RCC 7860 (cell line): Measurements from ENCODE around the gene EXOC4.

Experiments
- DNase-seq: peaks from one replicate; pipeline ENCODE4 v3.0.0-alpha.2; 2015; ENCODE audit warnings: low spot score
- FAIRE-seq: peaks from 2 replicates; lab custom pipeline; 2012; peaks lifted over from hg19 to GRCh38; lab: Jason Lieb, UNC

EXOC4 gene

DNA sequence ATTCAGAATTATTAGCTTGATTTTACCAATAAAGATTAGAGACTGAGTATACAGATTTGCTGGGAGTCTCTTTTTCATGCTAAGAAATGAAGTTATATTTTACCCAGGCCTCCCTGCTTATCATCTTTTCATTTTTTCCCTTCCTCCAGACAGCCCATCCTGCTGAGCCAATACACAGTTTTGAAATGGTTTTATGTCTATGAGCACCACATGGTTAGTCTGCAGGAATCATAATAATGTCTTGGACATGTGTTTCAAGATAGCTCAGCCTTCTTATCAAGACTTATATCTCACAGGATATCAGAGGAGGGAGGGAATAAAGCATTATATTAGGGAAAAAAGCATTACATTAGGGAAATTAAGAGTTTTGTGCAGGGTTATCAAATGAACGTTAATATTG is 157.1 kb downstream of the EXOC4 start:
- DNase-seq (no peak), FAIRE-seq (no peak)

DNA sequence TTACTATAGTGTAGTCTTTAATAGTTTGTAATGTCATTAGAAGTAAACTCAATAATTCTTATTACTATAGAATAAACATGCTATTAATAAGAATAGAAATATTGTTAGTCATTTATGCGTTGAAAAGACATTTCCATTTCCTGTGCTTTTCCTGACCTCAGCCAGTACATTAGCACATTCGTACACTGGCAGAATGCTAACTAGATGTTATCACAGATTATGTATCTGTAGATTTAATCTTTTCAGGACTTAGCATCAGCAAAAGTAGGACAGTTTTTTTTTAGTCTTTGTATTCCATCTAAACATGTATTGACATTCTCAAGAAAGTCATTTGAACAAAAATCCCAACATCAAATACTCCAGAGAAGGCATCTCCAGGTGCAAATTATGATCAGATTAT is 158.5 kb downstream of the EXOC4 start:
- DNase-seq = no peak
- no peak for FAIRE-seq

DNA sequence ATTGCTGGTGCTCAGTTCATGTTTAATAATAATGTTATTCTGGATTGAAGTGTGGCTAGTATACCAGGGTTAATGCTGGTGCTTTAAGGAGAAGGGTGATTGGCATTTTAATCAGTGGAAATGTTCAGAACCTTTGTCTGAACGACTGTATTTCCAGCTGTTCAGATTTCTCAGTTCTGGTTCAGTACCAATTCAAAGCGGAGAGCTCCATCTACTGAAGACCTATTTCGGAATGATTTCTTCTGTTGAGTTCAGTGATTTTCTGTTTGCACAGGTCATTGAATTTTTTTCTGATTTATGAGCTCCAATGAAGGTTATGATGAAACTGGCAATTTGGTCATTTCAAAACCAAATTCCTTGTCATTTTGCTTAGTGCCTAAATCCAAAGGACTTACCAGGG is 160.1 kb downstream of the EXOC4 start:
- no peak for DNase-seq
- no peak for FAIRE-seq

DNA sequence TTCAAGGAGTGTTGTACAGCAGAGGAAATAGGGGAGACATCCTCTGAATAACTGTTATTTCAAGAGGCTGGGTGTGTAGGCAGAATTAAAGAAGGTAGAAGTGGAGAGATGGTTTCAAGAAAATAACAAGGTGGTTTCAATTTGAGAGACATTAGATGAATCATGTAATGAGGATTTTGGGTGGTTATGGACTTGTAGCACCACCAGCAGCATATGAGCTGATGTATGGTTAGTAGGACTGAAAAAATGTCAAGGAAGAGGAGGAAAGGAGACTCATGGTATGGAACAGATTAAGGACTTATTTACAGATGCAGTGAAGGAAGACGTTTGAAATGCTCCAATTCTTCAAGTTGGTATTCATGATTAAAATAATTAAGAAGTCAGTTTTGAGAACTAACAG is 166.2 kb downstream of the EXOC4 start:
- DNase-seq = no peak
- FAIRE-seq = no peak

DNA sequence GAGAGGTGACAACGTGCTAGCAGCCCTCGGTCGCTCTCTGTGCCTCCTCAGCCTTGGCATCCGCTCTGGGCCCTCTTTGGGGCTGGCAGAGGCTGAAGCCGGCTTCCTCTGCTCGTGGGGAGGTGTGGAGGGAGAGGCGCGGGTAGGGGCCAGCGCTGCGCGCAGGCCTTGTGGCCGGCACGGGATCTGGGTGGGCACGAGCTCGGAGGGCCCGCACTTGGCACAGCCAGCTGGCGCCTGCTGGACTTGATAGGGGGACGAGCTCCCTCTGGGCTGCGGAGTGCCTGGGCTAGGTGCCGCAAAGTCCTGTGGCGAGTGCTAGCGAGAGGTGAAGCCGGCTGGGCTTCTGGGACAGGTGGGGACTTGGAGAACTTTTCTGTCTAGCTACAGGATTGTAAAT is 170.7 kb downstream of the EXOC4 start:
- DNase-seq = no peak

DNA sequence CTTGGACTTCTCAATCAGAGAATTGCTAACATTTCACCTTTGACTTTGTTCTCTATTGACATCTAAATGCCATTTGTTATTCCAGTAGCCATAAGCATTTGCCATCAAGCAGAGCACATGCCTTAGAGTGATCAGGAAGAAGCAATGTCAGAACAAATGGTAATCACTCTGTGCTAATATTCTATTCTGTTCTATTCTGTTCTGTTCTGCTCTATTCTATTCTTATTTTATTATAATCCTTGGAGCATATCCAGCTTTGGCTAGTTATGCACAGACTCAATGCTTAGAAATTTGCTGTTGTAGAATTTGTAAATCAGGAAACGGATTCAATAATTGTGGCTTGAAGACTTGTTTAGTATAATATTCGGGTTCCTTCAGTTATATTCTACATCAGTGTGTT is 175.4 kb downstream of the EXOC4 start:
- no peak for FAIRE-seq

More for the DNA sequence above, 170.7 kb downstream of the EXOC4 start:
- FAIRE-seq = no peak

DNA sequence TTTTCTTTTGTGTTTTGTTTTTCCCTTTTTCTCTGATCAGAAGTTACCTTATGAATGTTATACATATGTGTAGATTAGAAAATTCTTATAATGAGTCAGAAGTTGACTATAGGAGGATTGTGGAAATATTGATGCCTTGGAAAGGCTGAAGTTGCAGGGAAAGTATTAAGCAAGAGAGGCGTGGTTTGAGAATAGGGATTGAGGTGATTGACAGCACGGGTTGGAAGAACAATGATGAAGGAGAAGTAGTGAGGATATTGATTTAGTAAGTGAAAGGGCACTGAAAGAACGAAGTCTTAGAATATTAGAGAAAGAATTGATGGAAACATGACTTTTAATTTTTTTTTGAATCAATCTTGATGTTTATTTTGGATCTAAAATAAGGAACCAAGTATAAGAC is 176.0 kb downstream of the EXOC4 start:
- no peak for FAIRE-seq
- no peak for DNase-seq

More for the DNA sequence above, 175.4 kb downstream of the EXOC4 start:
- DNase-seq = no peak

DNA sequence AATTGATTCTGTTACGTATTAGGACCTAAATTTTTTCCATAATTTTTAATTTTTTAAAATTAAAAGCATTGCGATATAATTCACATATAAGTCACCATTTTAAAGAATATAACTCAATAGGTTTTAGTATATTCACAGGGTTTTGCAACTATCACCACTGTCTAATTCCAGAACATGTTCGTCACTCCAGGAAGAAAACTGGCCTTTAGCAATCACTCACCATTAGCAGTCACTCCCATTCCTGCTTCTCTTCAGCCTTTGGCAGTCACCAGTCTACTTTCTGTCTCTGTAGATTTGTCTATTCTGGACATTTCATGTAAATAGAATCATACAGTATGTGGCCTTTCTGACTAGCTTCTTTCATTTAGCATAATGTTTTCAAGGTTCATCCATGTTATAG is 176.5 kb downstream of the EXOC4 start:
- FAIRE-seq = no peak
- DNase-seq = no peak

DNA sequence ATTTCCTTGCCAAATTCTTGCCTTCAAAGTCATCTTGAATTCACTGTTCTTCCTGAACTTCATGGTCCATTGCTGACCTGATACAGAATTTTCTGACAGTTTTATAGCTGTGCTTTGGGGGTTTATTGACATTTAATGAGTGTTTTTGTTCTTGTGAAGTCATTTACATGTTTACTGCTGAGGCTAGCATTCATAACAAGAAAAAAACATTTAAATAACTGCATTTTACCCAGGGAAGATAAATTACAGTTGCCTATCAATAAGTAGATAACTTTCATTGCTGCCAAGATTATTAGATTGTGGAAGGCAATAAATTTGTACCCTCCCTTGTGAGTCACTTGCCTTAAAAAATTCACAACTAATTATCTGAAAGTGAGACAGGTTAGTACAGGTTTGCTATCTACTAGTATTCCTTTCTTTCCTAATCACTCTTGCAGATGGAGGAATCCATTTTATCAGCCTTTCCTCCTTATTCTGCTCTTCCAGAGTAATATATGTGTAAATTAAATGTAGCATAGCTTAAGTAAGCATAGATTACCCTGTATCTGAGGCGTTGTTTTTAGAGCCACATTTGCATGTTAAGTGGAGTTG is 178.4 kb downstream of the EXOC4 start:
- DNase-seq = no peak
- no peak for FAIRE-seq

DNA sequence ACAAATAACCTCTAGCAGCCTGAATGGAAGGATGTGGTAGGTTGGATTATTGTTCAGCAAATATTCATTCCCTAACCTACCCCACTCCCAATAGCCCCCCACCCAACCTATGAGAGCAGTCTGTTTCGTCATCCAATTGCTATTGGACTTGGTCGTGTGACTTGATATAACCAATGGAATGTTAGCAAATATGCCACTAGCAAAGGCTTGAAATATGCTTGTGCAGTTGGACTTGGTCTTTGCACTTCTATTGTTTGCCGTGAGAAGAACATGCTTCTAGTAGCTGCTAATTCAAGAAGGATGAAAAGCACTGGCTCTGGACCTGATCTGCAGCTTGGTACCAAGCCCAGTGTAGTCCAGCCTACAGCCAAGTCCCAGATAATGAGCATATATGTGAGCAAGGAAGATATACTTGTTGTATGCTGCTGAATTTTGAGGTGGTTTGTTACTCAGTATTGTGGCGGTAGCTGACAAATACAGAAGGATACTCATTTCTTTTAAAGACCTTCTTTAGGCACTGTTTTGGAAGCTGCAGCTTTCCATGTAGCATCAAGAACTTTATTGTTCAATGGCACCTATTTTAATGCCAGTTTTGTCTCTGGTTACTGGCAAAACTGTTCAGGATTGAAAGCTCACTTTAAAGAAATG is 180.4 kb downstream of the EXOC4 start:
- DNase-seq = no peak
- no peak for FAIRE-seq

DNA sequence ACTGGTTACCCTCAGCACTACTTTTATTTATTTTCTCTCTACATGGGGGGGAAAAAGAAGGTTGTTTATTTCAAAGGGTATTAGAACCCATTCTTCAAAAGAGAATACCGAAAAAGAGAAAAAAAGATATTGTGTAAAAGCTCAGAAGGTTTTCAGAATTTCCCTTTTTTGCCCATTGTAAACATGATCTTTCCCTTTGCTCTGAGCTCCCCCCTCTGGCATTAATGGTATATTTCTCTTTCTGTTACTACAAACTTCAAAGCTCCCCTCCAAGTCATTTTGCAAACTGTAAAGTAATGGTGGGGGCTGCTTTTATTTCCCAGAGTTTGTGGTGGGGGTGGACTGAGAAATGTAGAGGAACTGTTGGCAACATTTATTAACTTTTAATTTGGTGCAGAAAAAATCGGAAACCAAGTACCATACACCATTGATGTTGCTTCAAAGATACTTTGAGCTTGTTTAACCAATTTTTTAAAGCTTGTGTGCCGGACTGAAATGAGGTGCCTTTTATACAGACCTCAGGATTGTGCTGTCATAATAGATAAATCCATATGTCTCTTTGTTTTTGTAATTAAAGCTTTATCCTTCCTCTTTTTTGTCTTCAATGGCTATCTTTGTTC is 181.5 kb downstream of the EXOC4 start:
- DNase-seq = no peak
- FAIRE-seq = no peak

DNA sequence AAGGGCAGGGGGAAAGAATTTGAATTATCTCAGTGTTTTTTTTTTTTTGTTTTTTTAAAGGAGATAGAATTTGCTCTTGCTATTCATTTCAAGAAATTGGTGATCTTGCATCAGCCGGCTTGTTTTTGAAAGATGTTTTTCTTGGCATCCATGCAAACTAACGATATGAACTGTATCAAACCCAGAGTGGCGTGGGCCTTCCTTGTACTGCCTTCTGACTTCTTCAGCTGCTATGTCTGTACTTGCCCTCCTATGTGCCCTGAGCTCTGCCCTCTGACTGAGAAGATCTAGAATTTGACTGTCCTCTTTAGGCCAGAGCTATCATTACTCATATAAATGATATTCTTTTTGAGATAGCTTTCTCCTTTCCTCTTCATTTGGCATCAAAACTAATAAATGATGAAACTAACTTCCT is 183.1 kb downstream of the EXOC4 start:
- no peak for FAIRE-seq

DNA sequence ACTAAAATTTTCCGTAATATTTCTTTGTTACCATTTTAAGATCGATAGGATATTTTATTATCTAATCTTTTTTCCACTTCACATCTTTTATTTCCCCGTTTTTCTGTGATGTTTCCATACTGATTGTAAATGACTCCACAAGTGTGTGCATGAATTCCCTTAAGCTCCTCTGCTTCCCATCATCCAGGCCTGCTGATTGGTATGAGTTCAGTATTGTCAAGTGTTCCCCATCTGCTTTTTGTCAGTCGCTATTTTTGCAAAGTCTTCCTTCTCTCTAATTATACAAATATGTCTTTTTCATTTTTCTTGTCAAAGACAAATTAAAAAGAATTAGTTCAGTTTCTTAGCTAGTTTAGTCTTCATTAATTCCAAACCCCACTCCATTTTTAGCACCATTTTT is 184.7 kb downstream of the EXOC4 start:
- no peak for FAIRE-seq
- no peak for DNase-seq

More for the DNA sequence above, 183.1 kb downstream of the EXOC4 start:
- DNase-seq = no peak

DNA sequence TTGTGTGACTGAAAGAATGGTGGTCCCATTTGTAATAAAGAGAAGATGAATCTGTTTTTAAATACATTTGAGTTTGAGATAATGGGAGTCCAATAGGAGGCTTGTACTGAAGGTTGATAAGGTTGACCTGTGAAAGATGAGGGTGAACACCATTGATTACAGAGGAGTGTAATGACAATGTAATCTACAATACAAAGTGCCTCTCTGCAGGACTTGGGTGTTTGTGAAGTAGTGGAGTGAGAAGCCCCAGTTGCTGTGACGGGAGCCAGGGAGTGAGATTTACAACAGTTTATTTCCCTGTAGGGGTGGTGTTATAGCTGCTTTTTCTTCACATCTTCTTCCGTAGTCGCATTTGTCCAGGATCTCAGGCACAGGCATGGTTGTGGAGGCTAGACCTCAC is 189.9 kb downstream of the EXOC4 start:
- DNase-seq (no peak), FAIRE-seq (no peak)

DNA sequence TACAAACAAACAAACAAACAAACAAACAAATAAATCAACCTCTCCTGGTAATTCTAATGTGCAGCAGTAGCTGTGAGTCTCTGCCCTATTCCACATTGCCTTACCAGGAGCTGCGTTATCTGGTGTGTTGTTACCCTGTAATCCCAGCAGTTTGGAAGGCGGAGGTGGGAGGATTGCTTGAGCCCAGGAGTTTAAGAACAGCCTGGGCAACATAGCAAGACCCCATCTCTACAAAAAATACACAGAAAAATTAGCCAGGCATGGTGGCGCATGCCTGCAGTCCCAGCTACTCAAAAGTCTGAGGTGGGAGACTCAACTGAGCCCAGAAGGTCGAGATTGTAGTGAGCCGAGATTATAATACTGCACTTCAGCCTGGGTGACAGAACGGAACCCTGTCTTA is 192.7 kb downstream of the EXOC4 start:
- no peak for DNase-seq
- FAIRE-seq = no peak

DNA sequence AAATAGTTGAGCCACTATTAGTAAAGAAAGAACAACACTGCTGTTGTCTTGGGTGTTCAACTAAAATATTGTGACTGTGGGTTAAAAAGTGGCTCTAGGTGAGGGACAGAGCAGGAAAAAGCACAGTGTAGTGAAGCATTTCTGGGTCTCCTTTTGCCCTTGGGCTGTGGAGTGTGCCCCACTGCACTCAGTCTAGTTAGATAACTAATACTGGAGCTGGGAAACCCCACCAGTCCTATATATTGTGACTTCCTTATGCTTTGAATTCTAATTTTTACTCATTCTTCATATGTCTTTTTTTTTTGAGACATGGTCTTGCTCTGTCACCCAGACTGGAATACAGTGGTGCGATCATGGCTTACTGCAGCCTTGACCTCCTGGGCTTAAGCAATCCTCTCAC is 195.1 kb downstream of the EXOC4 start:
- FAIRE-seq (no peak), DNase-seq (no peak)

DNA sequence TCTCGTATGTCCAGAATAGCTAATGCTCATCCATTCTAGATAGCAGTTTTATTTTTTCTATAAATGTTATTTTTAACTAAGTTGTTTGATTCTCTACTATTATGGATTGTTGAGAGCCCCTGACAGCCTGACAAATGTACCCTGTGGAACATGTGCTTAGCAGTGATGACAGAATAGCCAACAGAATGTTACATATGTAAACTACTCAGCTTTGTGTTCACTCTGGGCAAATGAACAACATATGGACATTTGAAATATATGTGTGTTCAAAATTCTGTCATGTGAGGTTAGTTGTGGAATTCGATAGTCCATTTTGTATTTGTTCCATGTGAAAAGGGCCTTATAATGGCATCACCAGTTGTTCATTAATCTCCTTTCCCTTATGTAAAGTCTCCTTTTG is 199.7 kb downstream of the EXOC4 start:
- DNase-seq = no peak
- FAIRE-seq = no peak

DNA sequence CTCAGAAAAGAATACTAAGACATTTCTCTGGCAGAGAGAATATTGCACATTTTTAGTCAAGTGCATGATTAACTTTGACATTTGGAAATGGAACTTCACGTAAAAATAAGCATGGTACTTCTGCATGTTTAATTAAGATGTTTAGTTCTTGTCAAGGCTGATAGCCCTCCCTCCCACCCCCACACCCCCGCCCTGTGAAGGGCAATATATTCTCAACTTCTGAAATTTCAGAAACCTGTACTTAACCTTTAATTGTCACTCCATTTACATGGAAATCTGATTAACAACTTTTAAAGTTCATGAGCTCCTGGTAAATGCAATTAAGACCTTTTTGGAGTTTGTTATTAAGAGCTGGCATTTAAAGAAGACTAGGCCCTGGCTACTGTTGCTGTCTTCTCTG is 205.8 kb downstream of the EXOC4 start:
- FAIRE-seq (no peak), DNase-seq (no peak)

DNA sequence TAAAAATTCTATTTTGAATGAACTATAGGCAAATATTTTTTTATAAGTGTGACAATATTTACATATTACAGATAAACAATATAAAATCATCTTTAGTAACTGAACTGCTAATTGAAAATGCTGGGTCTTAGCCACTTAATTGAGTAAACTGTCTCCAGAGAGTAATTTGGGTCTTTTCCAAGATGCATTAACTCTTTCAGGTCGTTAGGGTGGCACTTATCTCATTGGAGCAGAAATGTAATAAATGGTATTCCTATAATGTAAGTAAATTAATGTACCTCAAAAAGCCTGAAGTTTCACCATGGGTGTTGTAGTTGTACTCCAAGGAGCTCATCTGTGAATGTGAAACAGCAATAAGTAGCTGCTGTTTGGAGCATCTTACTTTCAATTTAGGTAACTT is 208.5 kb downstream of the EXOC4 start:
- FAIRE-seq (no peak), DNase-seq (no peak)

DNA sequence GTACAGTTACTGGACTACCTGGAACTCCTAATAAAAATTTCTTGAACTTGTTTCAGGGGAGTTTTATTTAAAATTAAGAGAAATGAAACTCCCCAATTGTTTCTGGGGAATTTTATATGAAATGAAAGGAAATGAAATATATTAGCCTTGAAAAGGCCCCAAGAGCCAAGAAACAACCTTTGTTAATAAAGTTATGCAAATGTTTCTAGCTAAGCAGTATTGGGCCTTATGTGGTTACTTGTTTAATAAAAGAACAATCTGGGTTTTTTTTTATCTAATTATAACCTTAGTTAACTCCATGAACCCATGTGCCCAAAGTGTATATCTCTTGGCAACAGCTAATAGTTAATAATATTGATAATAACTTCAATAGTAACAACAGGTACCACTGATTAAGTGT is 222.8 kb downstream of the EXOC4 start:
- no peak for DNase-seq
- FAIRE-seq = no peak

DNA sequence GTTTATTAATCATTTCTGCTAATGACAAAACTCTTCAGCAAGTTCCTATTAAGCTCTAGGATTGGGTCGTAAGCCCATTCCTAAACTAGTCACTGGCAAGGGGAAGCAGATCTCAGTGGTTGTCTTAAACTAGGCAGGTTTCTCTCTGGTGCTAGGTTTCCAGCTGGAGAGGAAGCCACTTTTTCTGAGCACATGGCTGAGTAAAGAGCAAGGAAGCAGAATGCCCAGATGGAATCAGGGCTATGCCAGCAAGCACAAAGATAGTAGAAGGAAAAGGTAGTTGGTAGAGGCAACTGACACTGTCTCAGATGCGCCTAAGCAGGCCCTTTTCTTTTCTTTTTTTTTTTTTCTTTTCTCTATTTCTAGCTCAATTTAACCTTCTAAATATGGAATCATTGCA is 224.9 kb downstream of the EXOC4 start:
- FAIRE-seq (no peak), DNase-seq (no peak)

DNA sequence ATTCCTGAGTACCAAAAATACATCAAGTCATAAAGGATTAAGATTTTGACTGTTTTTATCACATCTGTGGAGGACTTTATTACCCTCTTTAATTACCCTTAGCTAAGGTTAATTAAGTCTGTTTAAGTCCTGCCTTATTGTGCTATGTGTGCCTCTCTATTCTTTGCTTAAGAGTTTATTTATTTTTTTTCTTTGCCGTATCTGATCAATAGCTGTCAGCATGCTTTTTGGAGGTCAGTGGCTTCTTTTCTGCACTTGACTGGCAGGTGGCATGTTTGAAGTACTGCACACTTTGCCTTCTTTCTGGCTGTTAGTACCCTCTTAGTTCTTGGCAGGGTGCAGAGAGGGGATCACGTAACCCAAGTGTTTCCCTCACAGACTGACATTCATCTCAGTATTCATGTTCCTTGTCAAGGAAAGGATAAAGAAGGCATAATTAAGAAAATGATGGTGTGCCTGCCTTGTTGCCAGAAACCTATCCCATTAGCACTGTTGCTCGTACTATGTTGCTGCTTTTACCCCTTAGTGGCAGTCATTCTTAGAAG is 225.8 kb downstream of the EXOC4 start:
- DNase-seq (no peak), FAIRE-seq (no peak)
